Activated T-cell treated with anti-CD3 and anti-CD28 coated beads, Interleukin-2, amount 50 U/mL, for 24 hours (primary cell): ENCODE results near the gene AMACR.
A peak's percentile ranks its signal among the peaks of the same experiment; 100 is the strongest.
"Not testable (repeated sequence)": the region's sequence is repeated elsewhere in the genome, so short reads cannot be mapped to it uniquely, and the experiment has no call there.

ENCODE experiments used
- DNase-seq: peaks from one replicate; pipeline ENCODE4 v3.0.0-alpha.2; 2020
- H3K27ac Mint-ChIP-seq: 2 replicates; pipeline ENCODE4 v1.8.0; 2020; ENCODE audit warnings: mild to moderate bottlenecking, mixed read lengths
- H3K27me3 Mint-ChIP-seq: 2 replicates; pipeline ENCODE4 v1.8.0; 2020; ENCODE audit warnings: mixed read lengths
- H3K36me3 Mint-ChIP-seq: 2 replicates; pipeline ENCODE4 v1.8.0; 2020; ENCODE audit warnings: low read depth, mixed read lengths
- H3K4me1 Mint-ChIP-seq: 2 replicates; pipeline ENCODE4 v1.8.0; 2020; ENCODE audit warnings: low read depth, mixed read lengths
- H3K4me3 Mint-ChIP-seq: 2 replicates; pipeline ENCODE4 v1.8.0; 2020; ENCODE audit warnings: mild to moderate bottlenecking, moderate library complexity, mixed read lengths
- H3K9me3 Mint-ChIP-seq: 2 replicates; pipeline ENCODE4 v1.8.0; 2020; ENCODE audit warnings: mixed read lengths

Gene AMACR

GRCh38 chr5:34026089-34026761, 18.4 kb upstream of the AMACR start:
- H3K27ac Mint-ChIP-seq = no peak overlapping the region
- H3K36me3 Mint-ChIP-seq = peaks cover 37% of the 10 kb centered on the region
- DNase-seq = no peak
- no peaks in the 10 kb centered on the region for H3K9me3 Mint-ChIP-seq
- no peak overlapping the region for H3K4me3 Mint-ChIP-seq
- H3K27me3 Mint-ChIP-seq = no peaks in the 10 kb centered on the region
- H3K4me1 Mint-ChIP-seq = peaks cover 17% of the 10 kb centered on the region

- Mint-ChIP-seq H3K4me1 (peaks cover 22% of the 10 kb centered on the region), H3K27ac (peak overlapping the region; percentile 76), H3K36me3 (peaks cover 50% of the 10 kb centered on the region), H3K27me3 (no peaks in the 10 kb centered on the region), H3K9me3 (no peaks in the 10 kb centered on the region), H3K4me3 (peak overlapping the region; percentile 4)
- DNase-seq = peak; percentile 37
Measured at GRCh38 chr5:34022121-34022705, 14.4 kb upstream of the AMACR start.

- H3K9me3 Mint-ChIP-seq = no peaks in the 10 kb centered on the region
- no peaks in the 10 kb centered on the region for H3K27me3 Mint-ChIP-seq
- DNase-seq = no peak
- H3K4me1 Mint-ChIP-seq = peaks cover 24% of the 10 kb centered on the region
- no peak overlapping the region for H3K4me3 Mint-ChIP-seq
- peak overlapping the region; percentile 76 for H3K27ac Mint-ChIP-seq
- peaks cover 50% of the 10 kb centered on the region for H3K36me3 Mint-ChIP-seq
Measured at GRCh38 chr5:34021334-34021733, 13.5 kb upstream of the AMACR start.

- DNase-seq = no peak
- H3K27ac Mint-ChIP-seq = no peak overlapping the region
- peaks cover 45% of the 10 kb centered on the region for H3K36me3 Mint-ChIP-seq
- no peaks in the 10 kb centered on the region for H3K27me3 Mint-ChIP-seq
- H3K4me1 Mint-ChIP-seq = peaks cover 27% of the 10 kb centered on the region
- no peaks in the 10 kb centered on the region for H3K9me3 Mint-ChIP-seq
- H3K4me3 Mint-ChIP-seq = no peak overlapping the region
Measured at GRCh38 chr5:34020726-34021125, 12.9 kb upstream of the AMACR start.

- H3K27me3 Mint-ChIP-seq = no peaks in the 10 kb centered on the region
- no peak overlapping the region for H3K27ac Mint-ChIP-seq
- H3K36me3 Mint-ChIP-seq = peaks cover 28% of the 10 kb centered on the region
- no peaks in the 10 kb centered on the region for H3K9me3 Mint-ChIP-seq
- no peak for DNase-seq
- H3K4me3 Mint-ChIP-seq = no peak overlapping the region
- H3K4me1 Mint-ChIP-seq = peaks cover 33% of the 10 kb centered on the region
Measured at GRCh38 chr5:34017254-34017653, 9.4 kb upstream of the AMACR start.

GRCh38 chr5:34016750-34017149, 8.9 kb upstream of the AMACR start:
- H3K27ac Mint-ChIP-seq = no peak overlapping the region
- no peaks in the 10 kb centered on the region for H3K27me3 Mint-ChIP-seq
- no peak for DNase-seq
- H3K9me3 Mint-ChIP-seq = no peaks in the 10 kb centered on the region
- peaks cover 27% of the 10 kb centered on the region for H3K36me3 Mint-ChIP-seq
- H3K4me3 Mint-ChIP-seq = no peak overlapping the region
- H3K4me1 Mint-ChIP-seq = peaks cover 28% of the 10 kb centered on the region

GRCh38 chr5:34016222-34016621, 8.4 kb upstream of the AMACR start:
- Mint-ChIP-seq H3K4me1 (peaks cover 23% of the 10 kb centered on the region), H3K9me3 (no peaks in the 10 kb centered on the region), H3K27ac (no peak overlapping the region), H3K36me3 (peaks cover 24% of the 10 kb centered on the region), H3K4me3 (no peak overlapping the region), H3K27me3 (no peaks in the 10 kb centered on the region)
- DNase-seq = no peak

- H3K4me3 Mint-ChIP-seq = no peak overlapping the region
- peaks cover 14% of the 10 kb centered on the region for H3K36me3 Mint-ChIP-seq
- peak overlapping the region; percentile 82 for H3K27ac Mint-ChIP-seq
- peaks cover 18% of the 10 kb centered on the region for H3K4me1 Mint-ChIP-seq
- H3K9me3 Mint-ChIP-seq = no peaks in the 10 kb centered on the region
- no peak for DNase-seq
- no peaks in the 10 kb centered on the region for H3K27me3 Mint-ChIP-seq
Measured at GRCh38 chr5:34015120-34015822, 7.4 kb upstream of the AMACR start.

GRCh38 chr5:34014626-34015025, 6.8 kb upstream of the AMACR start:
- H3K9me3 Mint-ChIP-seq = no peaks in the 10 kb centered on the region
- peaks cover 18% of the 10 kb centered on the region for H3K4me1 Mint-ChIP-seq
- H3K4me3 Mint-ChIP-seq = no peak overlapping the region
- H3K27me3 Mint-ChIP-seq = no peaks in the 10 kb centered on the region
- peaks cover 8% of the 10 kb centered on the region for H3K36me3 Mint-ChIP-seq
- no peak for DNase-seq
- H3K27ac Mint-ChIP-seq = peak overlapping the region; percentile 82

GRCh38 chr5:34013547-34013946, 5.7 kb upstream of the AMACR start:
- Mint-ChIP-seq H3K4me3 (no peak overlapping the region), H3K36me3 (peaks cover 3% of the 10 kb centered on the region), H3K27me3 (no peaks in the 10 kb centered on the region), H3K27ac (no peak overlapping the region), H3K9me3 (no peaks in the 10 kb centered on the region), H3K4me1 (peaks cover 27% of the 10 kb centered on the region)
- DNase-seq = no peak

GRCh38 chr5:34012791-34013190, 4.9 kb upstream of the AMACR start:
- DNase-seq = no peak
- Mint-ChIP-seq H3K4me3 (no peak overlapping the region), H3K9me3 (no peaks in the 10 kb centered on the region), H3K27me3 (no peaks in the 10 kb centered on the region), H3K36me3 (no peaks in the 10 kb centered on the region), H3K4me1 (peaks cover 30% of the 10 kb centered on the region), H3K27ac (no peak overlapping the region)

GRCh38 chr5:34011536-34011935, 3.7 kb upstream of the AMACR start:
- Mint-ChIP-seq H3K9me3 (no peaks in the 10 kb centered on the region), H3K4me3 (no peak overlapping the region), H3K4me1 (peaks cover 36% of the 10 kb centered on the region), H3K36me3 (peaks cover 2% of the 10 kb centered on the region), H3K27me3 (no peaks in the 10 kb centered on the region), H3K27ac (no peak overlapping the region)
- no peak for DNase-seq

- H3K36me3 Mint-ChIP-seq, H3K4me3 Mint-ChIP-seq, H3K27me3 Mint-ChIP-seq, H3K9me3 Mint-ChIP-seq, H3K27ac Mint-ChIP-seq, DNase-seq: not testable (repeated sequence)
- peaks cover 39% of the 10 kb centered on the region for H3K4me1 Mint-ChIP-seq
Measured at GRCh38 chr5:34010146-34010545, 2.3 kb upstream of the AMACR start.

GRCh38 chr5:34009610-34010009, 1.8 kb upstream of the AMACR start:
- Mint-ChIP-seq H3K27me3 (no peaks in the 10 kb centered on the region), H3K36me3 (peaks cover 11% of the 10 kb centered on the region), H3K4me1 (peaks cover 39% of the 10 kb centered on the region), H3K9me3 (no peaks in the 10 kb centered on the region), H3K4me3 (peak overlapping the region; percentile 29), H3K27ac (no peak overlapping the region)
- no peak for DNase-seq

GRCh38 chr5:34008802-34009201, 952 bp upstream of the AMACR start:
- Mint-ChIP-seq H3K9me3 (no peaks in the 10 kb centered on the region), H3K36me3 (peaks cover 15% of the 10 kb centered on the region), H3K27ac (peak overlapping the region; percentile 90), H3K27me3 (no peaks in the 10 kb centered on the region), H3K4me3 (peak overlapping the region; percentile 89), H3K4me1 (peaks cover 41% of the 10 kb centered on the region)
- no peak for DNase-seq
